ENCODE data around the gene CDHR2.

The CDHR2 gene

DNA sequence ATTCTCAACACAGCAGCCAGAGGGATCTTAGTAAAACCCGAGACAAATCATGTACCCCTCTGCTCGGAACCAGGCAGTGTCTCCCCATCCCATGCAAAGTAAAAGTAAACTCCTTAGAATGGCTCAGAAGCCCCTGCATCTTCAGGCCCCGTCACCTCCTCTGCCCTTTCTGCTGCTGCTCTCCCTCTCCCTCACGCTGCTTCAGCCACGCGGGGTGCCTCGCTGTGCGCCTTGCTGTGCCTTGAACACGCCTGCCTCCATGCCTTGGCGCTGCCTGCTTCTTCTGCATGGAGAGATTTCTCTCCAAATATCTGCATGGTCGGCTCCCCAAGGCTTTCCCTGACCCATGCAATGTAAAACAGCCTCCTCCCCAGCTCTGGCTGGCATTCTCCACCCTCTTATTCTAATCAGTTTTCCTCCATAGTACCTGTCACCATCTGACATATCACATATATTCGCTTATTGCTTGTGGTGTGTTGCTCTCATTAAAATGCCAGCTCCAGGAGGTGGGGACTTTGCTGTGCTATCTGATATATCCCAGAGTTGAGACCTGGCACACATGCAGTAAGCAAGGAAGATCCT is 52.9 kb downstream of the CDHR2 start:
- no peak for DNase-seq

DNA sequence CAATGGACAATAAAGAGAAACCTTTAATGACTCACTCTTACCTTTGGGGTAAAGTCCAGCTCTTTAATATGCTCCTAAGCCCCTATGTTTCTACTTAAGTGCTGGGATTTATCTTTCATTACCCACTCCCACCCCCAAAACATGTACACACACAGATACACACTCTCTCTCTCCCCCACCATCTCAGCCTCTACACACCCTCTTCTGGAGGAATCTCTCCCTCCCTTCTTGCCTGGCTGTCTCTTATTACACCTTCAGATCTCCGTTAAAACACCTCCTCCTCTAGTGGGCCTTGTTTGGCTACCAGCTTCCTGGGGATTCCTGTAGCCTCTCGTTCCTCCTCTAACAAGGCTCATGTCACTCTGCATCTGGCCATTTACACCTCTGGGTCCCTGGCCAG is 53.9 kb downstream of the CDHR2 start:
- DNase-seq: no peak

DNA sequence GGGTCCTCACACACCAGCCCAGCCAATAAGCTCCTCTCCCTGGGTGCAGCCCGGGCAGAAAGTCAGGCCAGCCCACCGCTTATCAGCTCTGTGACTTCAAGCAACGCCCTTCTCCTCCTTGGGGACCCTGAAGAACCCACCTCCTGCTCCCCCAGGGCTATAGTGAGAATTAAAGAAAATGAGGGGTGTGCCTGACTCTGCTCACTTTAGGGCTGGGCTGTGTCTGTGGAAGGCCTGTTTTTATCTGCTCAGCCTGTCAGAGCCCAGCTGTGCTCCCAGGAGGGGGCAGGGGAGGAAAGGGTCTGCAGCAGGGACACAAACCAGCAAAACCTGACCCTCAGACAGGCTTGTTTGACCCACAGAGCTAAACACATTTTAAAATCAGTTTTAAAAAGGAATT is 56.9 kb downstream of the CDHR2 start:
- no peak for DNase-seq

DNA sequence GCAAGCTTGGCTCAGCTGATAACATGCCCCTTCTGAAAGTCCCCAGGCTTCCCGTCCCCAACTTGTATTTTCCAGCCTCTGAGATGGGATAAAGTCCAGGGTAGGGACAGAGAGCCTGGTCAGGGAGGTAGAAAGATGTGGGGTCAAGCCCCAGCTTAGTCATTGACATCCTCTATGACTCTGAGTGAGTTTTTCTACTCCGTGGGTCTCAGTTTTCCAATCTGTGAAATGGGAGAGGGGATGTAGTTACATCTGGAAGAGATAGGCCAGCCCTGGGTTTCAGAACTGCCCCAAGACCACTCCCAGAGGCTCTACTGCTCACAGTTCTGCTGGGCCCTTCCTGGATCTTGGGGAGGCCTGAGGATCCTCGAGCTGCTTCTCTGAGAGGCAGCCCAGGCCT is 57.7 kb downstream of the CDHR2 start:
- no peak for DNase-seq

DNA sequence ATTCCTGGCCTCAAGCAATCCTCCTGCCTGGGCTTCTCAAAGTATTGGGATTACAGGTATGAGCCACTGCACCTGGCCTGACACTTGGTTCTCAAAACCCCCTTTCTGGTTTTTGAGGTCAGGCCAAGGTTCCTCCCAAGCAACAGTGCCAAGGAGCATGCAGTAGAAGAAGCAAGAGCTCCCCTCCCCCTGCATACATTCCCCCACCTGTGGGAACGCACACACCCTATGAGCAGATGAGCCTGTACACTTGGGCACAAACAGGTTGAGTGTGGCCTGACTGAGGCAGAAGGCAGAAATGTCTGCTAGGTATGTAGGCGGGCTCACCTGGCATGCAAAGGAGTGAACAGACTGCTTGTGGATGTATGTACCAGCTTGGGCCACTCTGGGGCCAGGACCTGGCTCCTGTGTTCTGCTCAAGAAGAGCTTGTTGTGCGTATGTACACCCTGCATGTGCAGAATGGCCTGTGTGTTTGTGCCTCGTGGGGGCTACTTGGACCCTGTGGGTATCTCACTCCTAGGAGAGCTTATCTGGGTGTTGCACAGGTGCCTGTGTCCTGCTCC is 59.1 kb downstream of the CDHR2 start:
- DNase-seq: no peak

DNA sequence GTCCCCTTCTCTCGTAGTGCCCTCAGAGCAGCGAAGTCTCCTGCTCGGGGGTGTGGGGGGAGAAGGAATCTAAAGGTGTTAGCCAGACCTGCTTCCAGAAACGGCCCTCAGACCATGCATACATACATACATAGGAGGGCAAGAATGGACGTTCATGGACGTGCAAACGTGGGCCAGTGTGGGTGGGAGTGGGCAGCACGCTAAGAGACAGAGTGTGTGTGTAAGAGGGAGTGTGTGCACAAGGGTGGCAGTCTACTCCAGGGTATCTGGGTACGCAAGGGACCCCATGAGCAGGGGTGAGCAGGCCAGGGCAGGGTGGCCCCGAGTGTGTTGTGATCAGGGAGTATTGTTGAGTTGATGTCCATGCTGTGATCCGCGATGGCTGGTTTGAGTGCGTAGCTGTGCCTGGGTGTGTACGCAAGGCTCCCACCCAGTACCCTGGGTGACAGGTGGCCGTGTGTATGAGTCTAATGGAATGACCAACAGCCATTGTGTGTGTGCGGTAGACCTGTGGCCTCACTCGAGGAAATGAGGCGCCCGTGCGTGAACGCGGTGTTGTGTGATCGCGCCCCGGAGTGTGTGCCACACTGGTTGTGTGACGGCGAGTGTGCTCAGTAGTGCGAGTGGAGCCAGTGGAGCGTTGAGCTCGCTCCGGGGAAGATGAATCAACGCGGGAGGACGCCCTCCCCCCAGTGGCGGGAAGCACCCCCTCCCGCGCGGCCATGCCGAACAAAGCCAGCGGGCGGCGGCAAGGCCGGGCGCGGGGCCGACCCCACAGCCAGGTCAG is 60.0 kb downstream of the CDHR2 start:
- DNase-seq: no peak

DNA sequence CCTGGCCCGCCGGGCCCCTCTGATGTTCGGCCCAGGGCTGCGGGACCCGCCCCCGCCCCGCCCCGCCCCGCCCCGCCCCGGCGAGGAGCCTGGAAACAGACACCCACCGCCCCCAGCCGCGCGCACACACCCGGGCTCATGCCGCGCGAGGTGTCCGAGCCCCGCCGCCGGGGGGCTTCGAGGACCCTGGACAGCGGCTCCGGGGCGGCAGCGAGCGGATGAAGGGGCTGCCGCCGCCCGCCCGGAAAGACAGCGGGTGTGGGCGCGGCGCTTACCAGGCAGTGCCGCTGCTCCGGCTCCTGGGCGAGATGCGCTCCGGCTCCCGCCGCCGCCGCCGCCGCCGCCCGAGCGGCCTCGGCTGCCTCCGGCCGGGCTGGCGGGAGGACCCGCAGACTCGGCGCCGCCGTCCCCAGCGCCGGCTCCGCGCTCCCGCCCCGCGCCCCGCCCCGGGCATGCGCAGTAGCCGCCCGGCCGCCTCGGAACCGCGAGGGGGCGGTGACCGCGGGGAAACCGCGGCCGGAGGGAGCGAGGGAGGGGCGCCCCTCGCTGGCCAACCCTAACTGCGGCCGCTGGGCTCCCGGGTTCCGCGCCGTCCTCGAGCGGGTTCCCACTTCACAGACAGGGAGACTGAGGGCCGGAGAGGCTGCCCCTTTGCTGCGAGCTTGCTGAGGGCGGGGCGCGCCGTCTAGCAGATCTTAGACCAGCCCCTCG is 60.7 kb downstream of the CDHR2 start, which contains the start of gene GPRIN1:
Gene GPRIN1, minus strand, starts transcription at position 433 of the 711 bp plus-strand sequence. CDS start 10,322 bp downstream, outside the sequence.
- peak; percentile 46 for DNase-seq

DNA sequence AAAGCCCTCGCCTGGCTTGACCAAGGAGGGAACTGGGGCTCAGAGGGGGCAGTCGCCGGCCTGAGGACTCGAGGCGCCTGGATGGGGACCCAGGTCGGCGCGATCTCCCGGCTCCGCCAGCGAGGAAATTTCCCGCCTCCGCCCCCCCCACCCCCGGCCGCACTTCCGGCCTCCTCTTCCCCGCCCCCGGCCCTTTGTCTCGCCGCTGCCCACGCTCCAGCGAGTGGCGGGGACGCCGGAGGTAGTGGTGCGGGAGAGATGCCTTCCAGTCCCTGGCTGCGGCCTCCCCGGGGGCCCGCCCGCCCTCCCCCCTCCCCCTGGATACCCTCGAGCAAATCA is 61.3 kb downstream of the CDHR2 start:
- DNase-seq: no peak

DNA sequence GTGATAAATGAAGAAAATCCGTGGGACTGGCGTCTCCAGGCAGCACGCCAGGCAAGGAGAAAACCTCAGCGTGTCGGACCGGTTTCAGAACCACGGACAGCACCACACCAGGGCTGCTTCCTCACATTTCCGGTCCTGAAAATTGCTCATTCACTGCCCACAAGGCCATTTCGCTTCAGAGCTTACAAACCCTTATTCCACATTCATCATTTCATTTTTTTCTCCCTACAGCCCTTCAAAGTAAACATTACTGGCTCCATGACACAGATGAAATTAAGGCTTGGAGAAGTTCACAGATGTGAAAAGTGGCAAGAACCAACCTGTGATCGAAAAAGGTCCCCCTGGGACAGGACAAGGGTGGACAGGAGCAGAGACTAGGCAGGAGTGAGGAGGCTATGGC is 62.3 kb downstream of the CDHR2 start:
- DNase-seq: peak; percentile 83

DNA sequence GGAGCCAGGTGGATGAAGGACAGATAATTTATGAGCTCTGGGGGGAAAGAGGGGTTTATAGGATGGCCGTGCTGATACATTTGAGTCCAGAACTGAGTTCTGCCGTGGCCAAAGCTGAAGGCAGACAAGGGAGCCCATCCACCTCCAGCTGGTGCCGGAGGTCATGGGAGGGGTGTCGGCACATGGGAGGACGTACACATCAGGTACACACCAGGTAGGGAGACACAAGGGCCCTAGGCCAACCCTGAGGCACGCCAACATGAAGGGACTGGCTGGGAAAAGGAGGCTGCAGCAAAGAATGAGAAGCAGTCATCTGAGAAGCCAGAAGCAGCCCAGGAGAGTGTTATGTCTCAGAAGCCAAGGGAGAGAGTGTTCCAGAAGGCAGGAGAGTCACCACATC is 62.9 kb downstream of the CDHR2 start:
- DNase-seq: no peak

DNA sequence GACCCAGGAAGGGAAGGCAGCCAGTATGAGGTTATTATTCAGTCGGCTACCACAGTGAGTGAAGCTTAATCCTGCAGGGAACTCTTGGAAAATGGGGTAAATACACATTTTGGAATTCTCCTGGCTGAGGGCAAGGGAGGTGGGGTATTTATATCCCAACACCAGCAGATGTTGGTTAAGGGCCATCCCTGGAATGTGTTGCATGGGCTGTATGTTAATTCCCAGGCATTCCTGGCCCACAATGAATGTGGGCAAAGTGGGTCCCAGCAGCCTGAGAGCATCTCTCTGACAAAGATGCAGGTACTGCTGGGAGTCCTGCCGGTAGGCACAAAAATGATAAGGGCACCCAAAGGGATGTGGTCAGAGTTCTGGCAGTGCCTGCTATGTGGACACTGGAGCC is 63.7 kb downstream of the CDHR2 start:
- no peak for DNase-seq

DNA sequence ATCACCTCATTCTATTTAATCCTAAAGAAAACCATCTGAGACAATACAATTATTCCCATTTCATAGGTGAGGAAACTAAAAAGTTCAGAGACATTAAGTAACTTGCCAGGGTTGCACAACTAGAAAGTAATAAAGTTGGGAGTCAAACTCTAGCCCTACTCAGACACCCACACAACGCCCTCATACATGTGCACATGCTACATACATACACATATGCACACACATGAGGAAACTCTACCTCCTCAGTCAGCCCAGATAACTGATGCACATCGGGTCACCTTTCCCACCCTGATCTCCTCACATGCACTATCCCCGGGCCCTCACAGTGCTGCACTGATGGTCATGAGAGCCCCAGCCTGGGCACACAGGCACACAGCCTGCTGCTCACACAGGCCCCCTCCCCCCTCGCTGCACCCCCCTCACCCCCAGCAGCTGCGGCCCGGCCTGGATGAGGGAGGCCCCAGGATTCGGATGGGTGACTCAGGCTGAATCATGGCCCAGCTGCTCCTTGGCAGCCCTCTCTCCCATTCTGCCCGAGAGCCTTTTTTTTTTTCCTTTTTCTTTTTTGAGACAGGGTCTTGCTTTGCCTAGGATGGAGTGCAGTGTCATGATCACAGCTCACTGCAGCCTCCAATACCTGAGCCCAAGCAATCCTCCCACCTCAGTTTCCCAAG is 65.8 kb downstream of the CDHR2 start:
- DNase-seq: peak; percentile 79

DNA sequence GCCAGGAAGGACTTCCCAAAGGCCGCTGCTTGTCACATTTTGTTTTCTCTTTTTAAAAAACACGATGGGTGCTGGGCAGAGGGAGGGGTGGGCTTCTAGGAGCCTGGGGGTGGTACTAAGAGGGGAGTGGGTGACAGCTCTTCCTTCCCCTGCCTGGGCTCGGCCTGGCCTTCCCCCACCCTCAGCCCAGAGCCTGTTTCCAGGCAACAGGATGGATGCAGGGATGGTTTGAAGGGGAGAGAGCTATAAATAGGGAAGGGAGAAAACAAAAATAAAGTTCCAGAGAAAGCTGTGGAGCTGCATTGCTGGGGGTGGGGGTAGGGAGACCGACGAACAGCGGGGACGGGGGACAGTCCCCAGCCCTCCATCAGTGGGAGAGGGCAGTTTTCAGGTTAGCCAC is 67.4 kb downstream of the CDHR2 start:
- no peak for DNase-seq

DNA sequence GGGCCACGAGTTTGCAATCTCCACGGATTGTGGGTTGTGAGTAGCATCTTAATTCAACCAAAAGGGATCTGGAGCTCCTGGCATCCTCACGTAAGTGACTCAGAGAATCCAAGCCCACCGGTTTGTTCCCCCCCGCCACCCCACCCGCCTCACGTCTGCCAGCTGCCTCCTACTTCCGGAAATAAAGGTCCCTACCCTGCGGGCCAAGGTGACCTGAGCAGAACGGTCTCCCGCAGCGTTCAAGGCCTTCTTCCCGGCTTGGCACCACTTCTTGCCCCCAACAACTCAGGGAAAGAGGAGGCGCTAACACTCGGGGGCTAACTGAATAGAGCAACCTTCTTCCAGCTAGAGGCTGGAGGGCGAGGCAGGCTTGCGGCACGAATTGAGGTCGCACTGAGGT is 69.6 kb downstream of the CDHR2 start:
- no peak for DNase-seq

DNA sequence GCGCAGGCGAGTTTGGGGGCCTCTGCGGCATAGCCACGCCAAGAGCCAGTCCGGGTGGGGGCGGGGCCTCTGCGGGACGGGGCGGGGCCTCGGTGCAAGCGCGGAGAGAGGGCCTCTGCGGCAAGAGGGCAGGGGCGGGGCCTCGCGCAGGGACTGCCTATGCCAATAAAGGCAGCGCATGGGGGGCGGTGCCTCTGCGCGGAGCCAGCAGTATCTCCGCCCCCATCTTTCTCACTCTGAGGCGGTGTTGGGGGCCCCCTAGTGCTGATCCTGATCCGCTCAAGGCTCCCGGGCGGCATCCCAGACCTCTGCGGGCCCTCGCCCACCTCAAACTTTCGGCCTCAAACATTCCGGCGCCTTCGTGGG is 70.0 kb downstream of the CDHR2 start:
- peak; percentile 88 for DNase-seq

DNA sequence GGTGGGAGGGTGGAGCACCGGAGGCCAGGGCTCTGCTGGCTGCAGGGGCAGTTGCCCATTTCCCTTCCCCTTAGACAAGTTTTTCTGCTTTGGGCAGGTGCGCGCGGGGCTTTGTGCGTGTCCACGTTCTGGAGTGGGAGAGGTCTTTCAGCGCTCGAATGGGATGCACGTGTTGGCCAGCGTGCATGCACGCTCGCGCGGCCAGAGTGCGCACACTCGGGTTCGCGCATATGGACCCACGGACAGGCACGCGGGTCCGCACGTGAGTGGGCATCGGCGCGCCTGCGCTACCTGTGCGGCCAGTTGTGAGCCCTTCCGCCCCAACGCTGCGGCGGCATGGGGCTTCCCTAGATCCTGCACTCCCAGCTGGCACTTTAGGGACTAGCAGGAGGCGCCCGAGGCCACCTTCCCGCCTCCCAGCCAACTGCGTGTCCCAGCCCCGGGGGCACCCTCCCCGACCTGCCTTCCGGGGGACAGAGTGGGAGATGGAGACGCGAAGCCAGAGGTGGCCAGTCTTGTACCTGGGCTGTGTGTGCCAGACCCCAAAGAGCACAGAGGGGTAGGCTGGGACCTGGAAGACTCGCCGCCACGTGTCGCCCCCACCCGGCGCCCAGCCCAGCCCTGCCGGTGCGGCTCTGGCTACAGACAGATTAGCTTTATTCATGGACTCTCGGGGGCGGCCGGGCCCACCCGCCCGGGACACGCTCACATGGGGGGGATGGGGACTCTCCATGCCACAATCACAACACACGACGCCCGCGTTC is 70.6 kb downstream of the CDHR2 start:
- DNase-seq: no peak

DNA sequence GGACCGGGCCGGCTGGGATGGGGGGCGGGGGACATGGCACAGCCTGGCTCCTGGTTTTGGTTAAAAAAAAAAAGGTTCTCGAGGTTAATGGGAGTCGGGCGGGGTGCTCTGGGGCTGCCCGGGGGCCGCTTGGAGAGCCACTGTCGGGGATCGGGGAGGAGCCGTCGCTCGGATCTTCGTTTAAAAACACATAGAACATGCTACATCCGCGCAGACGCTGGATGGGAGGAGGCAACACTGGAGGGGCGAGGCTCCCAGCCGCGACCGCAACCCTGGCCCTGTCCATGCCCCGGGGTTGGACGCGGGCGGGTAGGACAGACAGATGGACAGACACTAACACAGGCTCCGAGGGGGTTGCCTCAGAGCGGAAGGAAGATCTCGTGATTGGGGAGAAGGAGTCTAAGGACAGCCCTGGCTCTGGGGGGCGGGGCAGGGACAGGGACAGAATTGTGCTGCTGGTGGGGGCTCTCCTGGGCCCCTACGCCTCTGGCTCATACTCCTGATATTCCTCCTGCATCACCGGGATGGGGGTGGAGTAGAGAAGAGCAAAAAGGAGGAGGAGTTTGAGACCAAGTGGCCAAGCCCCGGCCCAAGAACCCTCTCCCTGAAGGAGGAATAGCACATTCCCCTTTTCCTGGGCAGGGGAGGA is 71.3 kb downstream of the CDHR2 start:
- DNase-seq: no peak

DNA sequence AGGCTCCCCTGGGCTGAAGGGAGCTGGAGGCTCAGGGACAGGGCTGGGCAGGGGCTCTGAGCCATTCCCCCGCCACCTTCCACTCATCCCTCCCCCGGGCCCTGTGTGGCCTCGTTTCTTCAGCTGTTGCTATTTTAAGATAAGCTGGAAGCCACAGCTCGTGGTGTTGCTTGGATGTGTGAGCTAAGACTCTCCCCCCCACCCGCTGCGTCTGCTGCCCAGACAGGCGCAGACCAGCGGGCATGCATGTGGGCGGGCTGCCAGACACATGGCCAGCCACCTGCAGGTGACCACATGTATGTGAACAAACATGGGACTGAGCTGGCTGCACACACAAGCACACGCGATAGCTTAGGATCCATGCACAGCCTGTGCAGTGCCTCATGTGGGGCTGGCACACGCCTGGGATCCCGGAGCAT is 72.5 kb downstream of the CDHR2 start:
- no peak for DNase-seq

DNA sequence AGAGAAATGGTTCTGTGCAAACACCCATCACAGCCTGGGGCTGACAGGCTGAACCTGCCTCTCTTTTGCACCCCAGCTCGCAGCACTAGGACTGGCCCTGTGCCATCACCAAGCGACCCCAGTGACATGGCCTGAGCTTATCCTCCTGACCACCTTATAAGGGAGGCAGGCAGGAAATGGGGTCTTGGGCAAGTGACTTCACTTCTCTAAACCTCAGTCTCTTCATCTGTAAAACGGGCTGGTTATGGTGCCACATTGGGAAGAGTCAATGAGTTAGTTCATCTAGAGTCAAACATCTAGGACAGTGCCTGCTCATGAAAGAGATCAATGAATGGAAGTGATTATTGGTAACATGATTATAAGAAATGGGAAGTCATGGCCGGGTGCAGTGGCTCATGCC is 75.0 kb downstream of the CDHR2 start:
- DNase-seq: no peak

DNA sequence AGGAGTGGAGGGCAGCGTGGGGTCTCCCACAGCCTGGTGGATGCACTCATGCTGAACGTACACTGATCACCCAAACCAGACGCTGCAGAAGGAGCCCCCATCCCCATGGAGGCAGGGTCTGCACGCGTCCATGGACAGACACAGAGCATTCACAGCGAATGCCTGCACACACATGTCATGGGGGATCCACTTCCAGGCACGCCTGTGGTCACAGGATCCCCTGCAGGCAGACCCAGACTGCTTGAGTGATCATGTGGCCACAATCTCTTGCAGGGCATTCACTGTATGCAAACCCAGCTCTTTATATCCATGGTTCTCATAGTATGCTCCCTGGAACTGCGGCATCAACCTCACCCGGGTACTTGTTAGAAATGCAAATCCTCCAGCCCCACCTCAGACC is 75.8 kb downstream of the CDHR2 start:
- DNase-seq: no peak

DNA sequence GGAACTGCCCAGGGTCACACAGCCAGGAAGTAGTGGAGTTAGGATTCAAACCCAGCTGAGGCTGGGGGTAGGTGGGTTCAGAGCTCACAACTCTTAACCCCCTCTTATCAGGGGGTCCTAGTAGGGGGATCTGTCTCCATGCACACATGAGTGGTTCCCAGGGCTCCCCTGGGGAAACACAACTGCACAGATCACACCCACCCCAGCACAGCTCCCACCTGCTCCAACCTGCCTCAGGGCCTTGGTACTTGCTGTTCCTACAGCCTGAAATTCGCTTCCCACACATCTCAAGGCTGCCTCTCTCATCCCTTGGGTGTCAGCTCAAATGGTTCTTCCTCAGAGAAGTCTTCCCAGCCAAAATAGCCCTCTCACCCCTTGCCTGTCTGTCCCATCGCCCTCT is 76.4 kb downstream of the CDHR2 start:
- DNase-seq: no peak
